SH-SY5Y (cell line): ENCODE data around the gene WDR70.

Experiments used
- GATA2 ChIP-seq: IDR thresholded peaks from 2 replicates; pipeline ENCODE4 v1.6.1; 2011; ENCODE audit warnings: mild to moderate bottlenecking, low read depth, low read length
- GATA3 ChIP-seq: IDR thresholded peaks from 2 replicates; pipeline ENCODE4 v1.6.1; 2011; ENCODE audit warnings: low read depth, mild to moderate bottlenecking, low read length, moderate library complexity

DNA sequence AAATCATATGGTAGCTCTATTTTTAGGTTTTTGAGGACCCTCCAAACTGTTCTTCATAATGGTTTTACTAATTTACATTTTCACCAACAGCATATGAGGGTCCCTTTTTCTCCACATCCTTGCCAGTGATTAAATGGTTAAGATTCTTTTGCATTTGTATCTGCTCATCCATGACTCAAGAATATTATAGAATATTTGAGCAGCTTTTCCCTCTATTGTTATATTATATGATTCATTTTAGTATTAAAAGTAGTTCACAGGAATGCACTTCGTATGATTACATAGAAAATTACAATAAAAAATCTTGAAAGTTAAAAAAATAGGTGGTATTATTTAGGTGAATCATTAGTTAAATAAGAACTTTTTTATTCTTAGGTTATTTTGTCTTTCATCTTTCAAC, 140.7 kb downstream of the WDR70 start:
- TF ChIP-seq GATA3 (no peak), GATA2 (no peak)
